PC-9 (cell line): Measurements from ENCODE around the gene ANKRD11. TPM values are rescaled to one million over a fixed set of nuclear protein-coding genes. Genes with fewer than 3 reads are reported as not detected.

Source experiments
- BruUV-seq: library from RNA; stranded (reverse); fragments of 400-500 nt; replicated peaks from 2 replicates; lab custom pipeline; 2021; lab: Mats Ljungman, UMichigan
- CTCF ChIA-PET: fragments of 300-600 bp; sonication (Branson Sonifier 250); formaldehyde crosslinking; loops from one replicate; lab custom pipeline; 2022; ENCODE audit warnings: antibody characterized with exemption; lab: Charles Lee
- POLR2A ChIA-PET: fragments of 300-600 bp; sonication (Branson Sonifier 250); formaldehyde crosslinking; loops from one replicate; lab custom pipeline; 2022; ENCODE audit warnings: antibody characterized with exemption; ENCODE audit not compliant: unreplicated experiment; lab: Charles Lee
- DNase-seq, 2 experiments: peaks; one replicate each; pipeline versions ENCODE4 v3.0.0 to v3.0.0-alpha.2; 2015 to 2022; ENCODE audit warnings: mixed read lengths in 1 of 2
- H2AFZ ChIP-seq: fragments of 200-600 bp; sonication (generic); 2 replicates; pipeline ENCODE4 v1.8.1; 2017; ENCODE audit warnings: antibody characterized with exemption
- H3F3A ChIP-seq: fragments of 200-600 bp; sonication (generic); 2 replicates; pipeline ENCODE4 v1.8.1; 2017; ENCODE audit warnings: antibody characterized with exemption, mild to moderate bottlenecking, low read depth; ENCODE audit not compliant: insufficient read depth
- H3K27ac ChIP-seq: fragments of 200-600 bp; sonication (generic); 2 replicates; pipeline ENCODE4 v1.6.1; 2016; ENCODE audit warnings: mixed run types
- H3K27me3 ChIP-seq: fragments of 200-600 bp; sonication (generic); 2 replicates; pipeline ENCODE4 v1.6.1; 2016; ENCODE audit warnings: low read depth, mixed run types; ENCODE audit not compliant: insufficient read depth
- H3K36me3 ChIP-seq: fragments of 200-600 bp; sonication (generic); 2 replicates; pipeline ENCODE4 v1.6.1; 2016; ENCODE audit warnings: low read depth, mixed run types
- H3K4me1 ChIP-seq: fragments of 200-600 bp; sonication (generic); replicated peaks from 2 replicates; pipeline ENCODE4 v1.6.1; 2016; ENCODE audit warnings: mixed run types; ENCODE audit not compliant: insufficient read depth
- H3K4me2 ChIP-seq: fragments of 200-600 bp; sonication (generic); 2 replicates; pipeline ENCODE4 v1.6.1; 2017; ENCODE audit warnings: mixed run types
- H3K4me3 ChIP-seq: fragments of 200-600 bp; sonication (generic); 2 replicates; pipeline ENCODE4 v1.6.1; 2016; ENCODE audit warnings: mixed run types
- H3K79me2 ChIP-seq: fragments of 200-600 bp; sonication (generic); 2 replicates; pipeline ENCODE4 v1.6.1; 2017; ENCODE audit warnings: low read depth, mixed run types
- H3K9me2 ChIP-seq: fragments of 200-600 bp; sonication (generic); 2 replicates; pipeline ENCODE4 v1.8.1; 2017; ENCODE audit warnings: mild to moderate bottlenecking; ENCODE audit not compliant: insufficient read depth
- H3K9me3 ChIP-seq: fragments of 200-600 bp; sonication (generic); 2 replicates; pipeline ENCODE4 v1.8.1; 2016; ENCODE audit warnings: low read depth; ENCODE audit not compliant: insufficient read depth
- H4K20me1 ChIP-seq: fragments of 200-600 bp; sonication (generic); 2 replicates; pipeline ENCODE4 v1.8.1; 2017; ENCODE audit not compliant: insufficient read depth
- EZH2 ChIP-seq: fragments of 200-600 bp; sonication (generic); IDR thresholded peaks from 2 replicates; pipeline ENCODE4 v1.8.0; 2017; ENCODE audit warnings: antibody characterized with exemption, low read depth
- intact Hi-C: fragments of 100-400 bp; cut with micrococcal nuclease; formaldehyde crosslinking; loops from one replicate; pipeline ENCODE4 v1.10.0; 2022; ENCODE audit not compliant: unreplicated experiment
- total RNA-seq: library from RNA; stranded (reverse); gene quantifications from 2 replicates; pipeline ENCODE4 v1.2.3, GENCODE V29; 2021
- TF ChIP-seq, protein P1 (sequence below): fragments of 200-600 bp; sonication (generic); conservative IDR thresholded peaks from 2 replicates; pipeline ENCODE4 v1.6.1; 2017; ENCODE audit warnings: mixed run types, antibody characterized with exemption, mild to moderate bottlenecking, moderate library complexity

The ANKRD11 gene
- total RNA-seq, 1 experiment from 2014 or later, result 220 TPM

GRCh38 chr16:89241187-89242007 lies 249.0 kb downstream of the ANKRD11 start:
- POLR2A ChIA-PET, result no interaction called here
- TSS peak; percentile 90 for BruUV-seq
- H3K27ac ChIP-seq, result peak overlapping the region; percentile 80
- no peaks in the 10 kb centered on the region for H3K9me3 ChIP-seq
- no peaks in the 10 kb centered on the region for H3K36me3 ChIP-seq
- no peaks in the 10 kb centered on the region for H4K20me1 ChIP-seq
- peak; percentile 64 to 74 for DNase-seq
- intact Hi-C loops, result loop anchor here (10.0 kb wide), 1 partner anchor 463 kb away; the partner anchor contains the start of gene SPATA2L
- H3K79me2 ChIP-seq, result peaks cover 6% of the 10 kb centered on the region
- H2AFZ ChIP-seq, result peak overlapping the region; percentile 82
- CTCF ChIA-PET, result interaction anchor here (0.6 kb wide), 2 partner anchors 81 to 1388 kb away, joined by 3 to 7 read pairs; no protein-coding TSS in a partner anchor
- peaks cover 40% of the 10 kb centered on the region; the same call in 1 of the 2 replicates for H3F3A ChIP-seq
- no peaks in the 10 kb centered on the region for H3K4me1 ChIP-seq
- peak overlapping the region; percentile 96 for H3K4me2 ChIP-seq
- H3K9me2 ChIP-seq, result no peaks in the 10 kb centered on the region
- TF ChIP-seq, protein P1, sequence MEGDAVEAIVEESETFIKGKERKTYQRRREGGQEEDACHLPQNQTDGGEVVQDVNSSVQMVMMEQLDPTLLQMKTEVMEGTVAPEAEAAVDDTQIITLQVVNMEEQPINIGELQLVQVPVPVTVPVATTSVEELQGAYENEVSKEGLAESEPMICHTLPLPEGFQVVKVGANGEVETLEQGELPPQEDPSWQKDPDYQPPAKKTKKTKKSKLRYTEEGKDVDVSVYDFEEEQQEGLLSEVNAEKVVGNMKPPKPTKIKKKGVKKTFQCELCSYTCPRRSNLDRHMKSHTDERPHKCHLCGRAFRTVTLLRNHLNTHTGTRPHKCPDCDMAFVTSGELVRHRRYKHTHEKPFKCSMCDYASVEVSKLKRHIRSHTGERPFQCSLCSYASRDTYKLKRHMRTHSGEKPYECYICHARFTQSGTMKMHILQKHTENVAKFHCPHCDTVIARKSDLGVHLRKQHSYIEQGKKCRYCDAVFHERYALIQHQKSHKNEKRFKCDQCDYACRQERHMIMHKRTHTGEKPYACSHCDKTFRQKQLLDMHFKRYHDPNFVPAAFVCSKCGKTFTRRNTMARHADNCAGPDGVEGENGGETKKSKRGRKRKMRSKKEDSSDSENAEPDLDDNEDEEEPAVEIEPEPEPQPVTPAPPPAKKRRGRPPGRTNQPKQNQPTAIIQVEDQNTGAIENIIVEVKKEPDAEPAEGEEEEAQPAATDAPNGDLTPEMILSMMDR, result no peak
- TF ChIP-seq EZH2, result no peak
- peak overlapping the region; percentile 99 for H3K4me3 ChIP-seq
- no peaks in the 10 kb centered on the region for H3K27me3 ChIP-seq

- intact Hi-C loops, result no loop called here
- H3K27ac ChIP-seq, result no peak overlapping the region
- H3K4me2 ChIP-seq, result no peak overlapping the region
- TF ChIP-seq, protein P1, result no peak
- no peak for TF ChIP-seq EZH2
- CTCF ChIA-PET, result no interaction called here
- H3K9me3 ChIP-seq, result no peaks in the 10 kb centered on the region; the same call in 1 of the 2 replicates
- H3K4me1 ChIP-seq, result no peaks in the 10 kb centered on the region
- no peaks in the 10 kb centered on the region for H3K36me3 ChIP-seq
- H3F3A ChIP-seq, result peaks cover 29% of the 10 kb centered on the region; the same call in 1 of the 2 replicates
- H3K27me3 ChIP-seq, result no peaks in the 10 kb centered on the region
- no TSS peak for BruUV-seq
- no peak for DNase-seq
- no peak overlapping the region for H2AFZ ChIP-seq
- POLR2A ChIA-PET, result interaction anchor here (0.6 kb wide), 1 partner anchor 12 kb away, joined by 3 read pairs; no protein-coding TSS in a partner anchor
- H3K4me3 ChIP-seq, result no peak overlapping the region
- H4K20me1 ChIP-seq, result no peaks in the 10 kb centered on the region
- no peaks in the 10 kb centered on the region for H3K9me2 ChIP-seq
- peaks cover 6% of the 10 kb centered on the region for H3K79me2 ChIP-seq
Measured at GRCh38 chr16:89237733-89238132, 252.6 kb downstream of the ANKRD11 start.

- no peak overlapping the region for H2AFZ ChIP-seq
- H4K20me1 ChIP-seq, result no peaks in the 10 kb centered on the region
- CTCF ChIA-PET, result no interaction called here
- H3F3A ChIP-seq, result peaks cover 5% of the 10 kb centered on the region; the same call in 1 of the 2 replicates
- no peak overlapping the region for H3K4me3 ChIP-seq
- BruUV-seq, result no TSS peak
- no peaks in the 10 kb centered on the region for H3K4me1 ChIP-seq
- no peak overlapping the region for H3K27ac ChIP-seq
- H3K27me3 ChIP-seq, result no peaks in the 10 kb centered on the region
- H3K79me2 ChIP-seq, result no peaks in the 10 kb centered on the region
- DNase-seq, result no peak
- intact Hi-C loops, result no loop called here
- TF ChIP-seq EZH2, result no peak
- TF ChIP-seq, protein P1, result no peak
- no peaks in the 10 kb centered on the region for H3K9me2 ChIP-seq
- H3K4me2 ChIP-seq, result no peak overlapping the region
- POLR2A ChIA-PET, result no interaction called here
- peaks cover 5% of the 10 kb centered on the region; the same call in 1 of the 2 replicates for H3K36me3 ChIP-seq
- peaks cover 4% of the 10 kb centered on the region; the same call in 1 of the 2 replicates for H3K9me3 ChIP-seq
Measured at GRCh38 chr16:89233678-89234490, 256.5 kb downstream of the ANKRD11 start.
